Astrocyte (in vitro differentiated cells and primary cell): Measurements from ENCODE around the gene LRRFIP1.

ENCODE experiments used
- EZH2 ChIP-seq: IDR thresholded peaks from 2 replicates; pipeline ENCODE4 v1.6.1; 2012; ENCODE audit warnings: mild to moderate bottlenecking, low read length, inconsistent platforms; ENCODE audit not compliant: insufficient read depth
- TF ChIP-seq, protein P1 (sequence below): IDR thresholded peaks from 2 replicates; pipeline ENCODE4 v1.5.1; 2011; ENCODE audit warnings: low read depth, mild to moderate bottlenecking, inconsistent platforms, low read length, moderate library complexity; ENCODE audit not compliant: insufficient read depth

- TF ChIP-seq, protein P1, sequence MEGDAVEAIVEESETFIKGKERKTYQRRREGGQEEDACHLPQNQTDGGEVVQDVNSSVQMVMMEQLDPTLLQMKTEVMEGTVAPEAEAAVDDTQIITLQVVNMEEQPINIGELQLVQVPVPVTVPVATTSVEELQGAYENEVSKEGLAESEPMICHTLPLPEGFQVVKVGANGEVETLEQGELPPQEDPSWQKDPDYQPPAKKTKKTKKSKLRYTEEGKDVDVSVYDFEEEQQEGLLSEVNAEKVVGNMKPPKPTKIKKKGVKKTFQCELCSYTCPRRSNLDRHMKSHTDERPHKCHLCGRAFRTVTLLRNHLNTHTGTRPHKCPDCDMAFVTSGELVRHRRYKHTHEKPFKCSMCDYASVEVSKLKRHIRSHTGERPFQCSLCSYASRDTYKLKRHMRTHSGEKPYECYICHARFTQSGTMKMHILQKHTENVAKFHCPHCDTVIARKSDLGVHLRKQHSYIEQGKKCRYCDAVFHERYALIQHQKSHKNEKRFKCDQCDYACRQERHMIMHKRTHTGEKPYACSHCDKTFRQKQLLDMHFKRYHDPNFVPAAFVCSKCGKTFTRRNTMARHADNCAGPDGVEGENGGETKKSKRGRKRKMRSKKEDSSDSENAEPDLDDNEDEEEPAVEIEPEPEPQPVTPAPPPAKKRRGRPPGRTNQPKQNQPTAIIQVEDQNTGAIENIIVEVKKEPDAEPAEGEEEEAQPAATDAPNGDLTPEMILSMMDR = no peak
- no peak for TF ChIP-seq EZH2
Measured at GRCh38 chr2:237790353-237790752, 163.0 kb downstream of the LRRFIP1 start.
